HEK293 (cell line): ENCODE results near the gene C4orf50.

Experiments
- CTCF ChIA-PET: fragments of 350-600 bp; formaldehyde crosslinking; extraction: SDS; loops from one replicate; lab custom pipeline; 2021; ENCODE audit warnings: antibody characterized with exemption; lab: Yijun Ruan, JAX
- POLR2A ChIA-PET: fragments of 300-600 bp; formaldehyde crosslinking; extraction: SDS; loops from one replicate; lab custom pipeline; 2020; ENCODE audit warnings: antibody characterized with exemption, inconsistent platforms; lab: Yijun Ruan, JAX
- H3K27ac ChIP-seq: fragments of 200-500 bp; sonication (Bioruptor generic); 2 replicates; pipeline ENCODE4 v1.5.1; 2014; ENCODE audit warnings: low read depth, low read length, control low read depth, inconsistent platforms; ENCODE audit errors: extremely low read depth
- H3K36me3 ChIP-seq, 2 experiments: fragments of 200-500 bp in 1 of 2; sonication (Bioruptor generic) in 1 of 2; 1 replicate in 1 of 2; 2 replicates in 1 of 2; pipeline ENCODE4 v1.5.1; 2014 to 2017; ENCODE audit warnings: inconsistent platforms in 2 of 2, low read length in 2 of 2; ENCODE audit not compliant: control insufficient read depth in 2 of 2, insufficient read depth in 1 of 2
- H3K4me1 ChIP-seq: fragments of 200-500 bp; sonication (Bioruptor generic); 2 replicates; pipeline ENCODE4 v1.5.1; 2014; ENCODE audit warnings: mild to moderate bottlenecking, low read length, inconsistent platforms; ENCODE audit not compliant: control insufficient read depth, insufficient read depth
- H3K4me3 ChIP-seq: 2 replicates; pipeline ENCODE4 v1.5.1; 2011; ENCODE audit warnings: low read depth, mild to moderate bottlenecking, control low read depth, low read length, moderate library complexity
- H3K9me3 ChIP-seq: fragments of 200-500 bp; sonication (Bioruptor generic); 2 replicates; pipeline ENCODE4 v1.5.1; 2014; ENCODE audit warnings: low read depth, low read length, inconsistent platforms; ENCODE audit not compliant: control insufficient read depth, insufficient read depth
- HOXA7 ChIP-seq: sonication (generic); formaldehyde crosslinking; IDR thresholded peaks from 2 replicates; pipeline ENCODE4 v1.8.1; 2022; ENCODE audit warnings: missing genetic modification reagents, borderline replicate concordance
- KLF10 ChIP-seq: fragments of 450-650 bp; IDR thresholded peaks from 2 replicates; pipeline ENCODE4 v1.5.1; 2018; ENCODE audit warnings: missing biosample characterization, mild to moderate bottlenecking, missing genetic modification characterization
- PRDM1 ChIP-seq: fragments of 450-650 bp; formaldehyde crosslinking; IDR thresholded peaks from 2 replicates; pipeline ENCODE4; 2016; ENCODE audit warnings: missing biosample characterization, missing genetic modification characterization
- YY2 ChIP-seq: fragments of 450-650 bp; formaldehyde crosslinking; IDR thresholded peaks from 2 replicates; pipeline ENCODE4 v1.5.1; 2016; ENCODE audit warnings: missing biosample characterization, missing genetic modification characterization
- ZBTB1 ChIP-seq: fragments of 450-650 bp; formaldehyde crosslinking; IDR thresholded peaks from 2 replicates; pipeline ENCODE4 v1.5.1; 2016; ENCODE audit warnings: missing biosample characterization, missing genetic modification characterization
- ZBTB20 ChIP-seq: fragments of 450-650 bp; formaldehyde crosslinking; IDR thresholded peaks from 2 replicates; pipeline ENCODE4 v1.5.1; 2016; ENCODE audit warnings: missing biosample characterization, missing genetic modification characterization
- ZBTB21 ChIP-seq: fragments of 450-650 bp; formaldehyde crosslinking; IDR thresholded peaks from 2 replicates; pipeline ENCODE4 v1.5.1; 2017; ENCODE audit warnings: missing biosample characterization, missing genetic modification characterization
- ZIC2 ChIP-seq: fragments of 450-650 bp; formaldehyde crosslinking; IDR thresholded peaks from 2 replicates; pipeline ENCODE4 v1.5.1; 2016; ENCODE audit warnings: missing biosample characterization, missing genetic modification characterization
- ZNF175 ChIP-seq: fragments of 450-650 bp; formaldehyde crosslinking; IDR thresholded peaks from 2 replicates; pipeline ENCODE4 v1.5.1; 2016; ENCODE audit warnings: missing biosample characterization, missing genetic modification characterization
- ZNF18 ChIP-seq: fragments of 450-650 bp; formaldehyde crosslinking; IDR thresholded peaks from 2 replicates; pipeline ENCODE4 v1.5.1; 2016; ENCODE audit warnings: missing biosample characterization, missing genetic modification characterization
- ZNF239 ChIP-seq: fragments of 450-650 bp; formaldehyde crosslinking; IDR thresholded peaks from 2 replicates; pipeline ENCODE4 v1.5.1; 2016; ENCODE audit warnings: missing biosample characterization, missing genetic modification characterization
- ZNF398 ChIP-seq: fragments of 450-650 bp; formaldehyde crosslinking; IDR thresholded peaks from 2 replicates; pipeline ENCODE4 v1.5.1; 2017; ENCODE audit warnings: missing biosample characterization, missing genetic modification characterization
- ZNF521 ChIP-seq: fragments of 450-650 bp; formaldehyde crosslinking; IDR thresholded peaks from 2 replicates; pipeline ENCODE4 v1.5.1; 2017; ENCODE audit warnings: missing biosample characterization, mild to moderate bottlenecking, missing genetic modification characterization
- ZNF600 ChIP-seq: fragments of 450-650 bp; formaldehyde crosslinking; IDR thresholded peaks from 2 replicates; pipeline ENCODE4 v1.5.1; 2016; ENCODE audit warnings: missing biosample characterization, missing genetic modification characterization
- ZNF610 ChIP-seq: fragments of 450-650 bp; formaldehyde crosslinking; IDR thresholded peaks from 2 replicates; pipeline ENCODE4 v1.5.1; 2016; ENCODE audit warnings: missing biosample characterization, missing genetic modification characterization, borderline replicate concordance
- ZNF626 ChIP-seq: fragments of 450-650 bp; sonication (Bioruptor Pico); formaldehyde crosslinking; IDR thresholded peaks from 2 replicates; pipeline ENCODE4 v1.5.1; 2018; ENCODE audit warnings: missing biosample characterization, missing genetic modification characterization, inconsistent platforms
- ZNF704 ChIP-seq: fragments of 450-650 bp; formaldehyde crosslinking; IDR thresholded peaks from 2 replicates; pipeline ENCODE4 v1.5.1; 2016; ENCODE audit warnings: missing biosample characterization, missing genetic modification characterization
- ZNF792 ChIP-seq: fragments of 450-650 bp; formaldehyde crosslinking; IDR thresholded peaks from 2 replicates; pipeline ENCODE4 v1.5.1; 2016; ENCODE audit warnings: missing biosample characterization, missing genetic modification characterization
- ZNF843 ChIP-seq: fragments of 450-650 bp; formaldehyde crosslinking; IDR thresholded peaks from 2 replicates; pipeline ENCODE4 v1.5.1; 2016; ENCODE audit warnings: missing biosample characterization, missing genetic modification characterization
- ZSCAN16 ChIP-seq: fragments of 450-650 bp; formaldehyde crosslinking; IDR thresholded peaks from 2 replicates; pipeline ENCODE4 v1.5.1; 2016; ENCODE audit warnings: missing biosample characterization, missing genetic modification characterization

The C4orf50 gene

GRCh38 chr4:6022607-6023288 lies 4.5 kb upstream of the C4orf50 start (continued):
- TF ChIP-seq ZNF704 (tag by site-specific recombination) (no peak), YY2 (tag by site-specific recombination) (no peak), ZNF175 (tag by site-specific recombination) (no peak), ZNF18 (tag by site-specific recombination) (no peak), ZNF626 (tag by site-specific recombination) (no peak), KLF10 (tag by site-specific recombination) (no peak), ZNF600 (tag by site-specific recombination) (no peak), ZNF792 (no peak), ZNF521 (tag by site-specific recombination) (no peak), ZNF398 (tag by site-specific recombination) (no peak), HOXA7 (CRISPR knock-in tag) (no peak), ZNF239 (tag by site-specific recombination) (no peak)

- Histone ChIP-seq H3K4me3 (no peak overlapping the region), H3K4me1 (no peaks in the 10 kb centered on the region), H3K27ac (no peak overlapping the region), H3K36me3 (no peaks in the 10 kb centered on the region), H3K9me3 (no peaks in the 10 kb centered on the region)
- POLR2A ChIA-PET: no interaction called here
- CTCF ChIA-PET: interaction anchor here (4.8 kb wide), 1 partner anchor 23 kb away, joined by 42 read pairs; no protein-coding TSS in a partner anchor
- TF ChIP-seq ZBTB21 (tag by site-specific recombination) (no peak), ZBTB20 (tag by site-specific recombination) (no peak), ZNF610 (tag by site-specific recombination) (no peak), ZBTB1 (tag by site-specific recombination) (no peak), ZSCAN16 (tag by site-specific recombination) (no peak), ZNF843 (tag by site-specific recombination) (no peak), ZIC2 (no peak), PRDM1 (no peak)
These were observed 3.8 kb upstream of the C4orf50 start for GRCh38 chr4:6021831-6022606.
